HepG2 (cell line): Measurements from ENCODE around the gene MYO5A. TPM values are rescaled to one million over a fixed set of nuclear protein-coding genes. Genes with fewer than 3 reads are reported as not detected.

ENCODE experiments used
- ATAC-seq: fragments of 200-7000 bp; cut with Tn5 transposase; 3 replicates; pipeline ENCODE4 v1.9.1; 2020; ENCODE audit warnings: mild to moderate bottlenecking, moderate library complexity
- BruUV-seq: library from RNA; stranded (reverse); fragments of 400-500 nt; replicated peaks from 2 replicates; lab custom pipeline; 2021; lab: Mats Ljungman, UMichigan
- CTCF ChIA-PET: fragments of 300-600 bp; formaldehyde crosslinking; extraction: SDS; loops from one replicate; lab custom pipeline; 2021; ENCODE audit warnings: low total read pairs, inconsistent platforms, low intra/inter-chr PET ratio; lab: Yijun Ruan, JAX
- POLR2A ChIA-PET: fragments of 350-600 bp; sonication (Branson Sonifier 250); formaldehyde crosslinking; loops from one replicate; lab custom pipeline; 2020; ENCODE audit warnings: antibody characterized with exemption, inconsistent platforms; lab: Yijun Ruan, JAX
- DNase-seq: peaks from one replicate; pipeline ENCODE4 v3.0.0-alpha.2; 2015; ENCODE audit warnings: low spot score
- FAIRE-seq: peaks from 3 replicates; lab custom pipeline; 2011; peaks lifted over from hg19 to GRCh38; lab: Jason Lieb, UNC
- H2AFZ ChIP-seq: one replicate; pipeline ENCODE4 v1.6.1; 2011; ENCODE audit warnings: low read length, inconsistent platforms
- H3K27ac ChIP-seq: fragments of 300-600 bp; 3 replicates; pipeline ENCODE4 v1.8.0; 2011; ENCODE audit warnings: mixed run types, mild to moderate bottlenecking, mixed read lengths, low read length, inconsistent platforms; ENCODE audit not compliant: insufficient read depth; ENCODE audit errors: extremely low read length
- H3K27me3 ChIP-seq, 2 experiments: fragments of 200-600 bp in 1 of 2; 2 replicates in 1 of 2; 3 replicates in 1 of 2; pipeline versions ENCODE4 v1.6.0 to v1.8.0; 2011; ENCODE audit warnings: low read length in 2 of 2, mild to moderate bottlenecking in 2 of 2, moderate library complexity in 2 of 2, inconsistent platforms in 1 of 2; ENCODE audit not compliant: insufficient read depth in 2 of 2, control insufficient read depth in 1 of 2
- H3K36me3 ChIP-seq, 2 experiments: fragments of 200-600 bp in 1 of 2; replicated peaks in 1 of 2; 2 replicates in 1 of 2; 3 replicates in 1 of 2; pipeline versions ENCODE4 v1.5.1 to v1.8.0; 2011; ENCODE audit warnings: low read length in 2 of 2, inconsistent platforms in 1 of 2; ENCODE audit not compliant: insufficient read depth in 2 of 2, control insufficient read depth in 1 of 2
- H3K4me1 ChIP-seq: 2 replicates; pipeline ENCODE4 v1.5.1; 2012; ENCODE audit warnings: low read length, inconsistent platforms; ENCODE audit not compliant: insufficient read depth
- H3K4me2 ChIP-seq: 2 replicates; pipeline ENCODE4 v1.6.0; 2011; ENCODE audit warnings: low read depth, low read length, inconsistent platforms
- H3K4me3 ChIP-seq, 3 experiments: fragments of 200-600 bp in 1 of 3; sonication (generic), shearing (Covaris generic) in 1 of 3; replicated peaks in 1 of 3; 2 replicates each; pipeline ENCODE4 v1.5.1; 2011 to 2016; ENCODE audit warnings: low read length in 3 of 3, inconsistent platforms in 2 of 3, low read depth in 2 of 3, mild to moderate bottlenecking in 2 of 3, control low read depth in 1 of 3, mixed read lengths in 1 of 3; ENCODE audit not compliant: insufficient read depth in 1 of 3
- H3K79me2 ChIP-seq: one replicate; pipeline ENCODE4 v1.6.1; 2011; ENCODE audit warnings: low read length, inconsistent platforms; ENCODE audit not compliant: insufficient read depth
- H3K9ac ChIP-seq: 2 replicates; pipeline ENCODE4 v1.6.0; 2011; ENCODE audit warnings: mild to moderate bottlenecking, low read depth, low read length, inconsistent platforms; ENCODE audit not compliant: insufficient read depth
- H3K9me3 ChIP-seq: 2 replicates; pipeline ENCODE4 v1.5.1; 2012; ENCODE audit warnings: mild to moderate bottlenecking, low read length
- H4K20me1 ChIP-seq: 2 replicates; pipeline ENCODE4 v1.6.0; 2011; ENCODE audit warnings: inconsistent platforms, mild to moderate bottlenecking, low read length, moderate library complexity; ENCODE audit not compliant: insufficient read depth
- E2F1 ChIP-seq: sonication (generic); formaldehyde crosslinking; IDR thresholded peaks from 2 replicates; pipeline ENCODE4 v1.5.0; 2020; ENCODE audit warnings: missing genetic modification reagents
- GPN1 ChIP-seq: sonication (generic); formaldehyde crosslinking; IDR thresholded peaks from 2 replicates; pipeline ENCODE4 v1.5.1; 2020; ENCODE audit warnings: missing genetic modification reagents, borderline replicate concordance
- HNRNPLL ChIP-seq: fragments of 200-400 bp; formaldehyde crosslinking; IDR thresholded peaks from 2 replicates; pipeline ENCODE4 v1.6.1; 2017; ENCODE audit warnings: mild to moderate bottlenecking, low read depth, low read length; ENCODE audit not compliant: poor library complexity, severe bottlenecking
- HOMEZ ChIP-seq: IDR thresholded peaks from 2 replicates; pipeline ENCODE4 v1.6.1; 2016; ENCODE audit warnings: low read depth
- MEF2D ChIP-seq: sonication (generic); formaldehyde crosslinking; IDR thresholded peaks from 2 replicates; pipeline ENCODE4 v1.5.1; 2020; ENCODE audit warnings: mild to moderate bottlenecking, missing genetic modification reagents
- NCOA5 ChIP-seq: sonication (generic); formaldehyde crosslinking; IDR thresholded peaks from 2 replicates; pipeline ENCODE4 v1.4.0; 2020; ENCODE audit warnings: missing genetic modification reagents
- STAT5B ChIP-seq: sonication (generic); formaldehyde crosslinking; IDR thresholded peaks from 2 replicates; pipeline ENCODE4 v1.4.0; 2020; ENCODE audit warnings: missing genetic modification reagents
- TFDP1 ChIP-seq: IDR thresholded peaks from 2 replicates; pipeline ENCODE4 v1.6.1; 2016; ENCODE audit warnings: missing compliant biosample characterization, missing genetic modification reagents, borderline replicate concordance
- THAP8 ChIP-seq: sonication (generic); formaldehyde crosslinking; IDR thresholded peaks from 2 replicates; pipeline ENCODE4 v1.5.1; 2020; ENCODE audit warnings: missing genetic modification reagents, mild to moderate bottlenecking, borderline replicate concordance
- ZBTB7B ChIP-seq: sonication (generic); formaldehyde crosslinking; IDR thresholded peaks from 2 replicates; pipeline ENCODE4 v1.4.0; 2020; ENCODE audit warnings: missing genetic modification reagents
- ZFAT ChIP-seq: sonication (generic); formaldehyde crosslinking; conservative IDR thresholded peaks from 2 replicates; pipeline ENCODE4 v1.8.1; 2023; ENCODE audit warnings: missing genetic modification reagents, inconsistent platforms
- ZNF180 ChIP-seq: sonication (generic); formaldehyde crosslinking; IDR thresholded peaks from 2 replicates; pipeline ENCODE4 v1.4.0; 2020; ENCODE audit warnings: low read depth, missing genetic modification reagents, borderline replicate concordance
- ZNF232 ChIP-seq: sonication (generic); formaldehyde crosslinking; IDR thresholded peaks from 2 replicates; pipeline ENCODE4 v1.4.0; 2020; ENCODE audit warnings: missing genetic modification reagents, borderline replicate concordance
- ZNF256 ChIP-seq: sonication (generic); formaldehyde crosslinking; conservative IDR thresholded peaks from 2 replicates; pipeline ENCODE4 v1.4.0; 2020; ENCODE audit warnings: missing genetic modification reagents
- ZNF546 ChIP-seq: sonication (generic); formaldehyde crosslinking; conservative IDR thresholded peaks from 2 replicates; pipeline ENCODE4 v1.8.1; 2023; ENCODE audit warnings: mild to moderate bottlenecking, missing genetic modification reagents
- ZNF776 ChIP-seq: sonication (generic); formaldehyde crosslinking; IDR thresholded peaks from 2 replicates; pipeline ENCODE4 v1.4.0; 2020; ENCODE audit warnings: mild to moderate bottlenecking, missing genetic modification reagents
- WGBS: methylation state at CpG from one replicate; pipeline ENCODE4 v1.1.6; 2017; ENCODE audit warnings: low lambda C conversion rate; 5-methylcytosine and 5-hydroxymethylcytosine counted together
- in situ Hi-C: cut with HindIII; loops from 2 replicates; pipeline ENCODE4 v1.10.0; 2017; ENCODE audit warnings: low pct_unique_long_range_greater_than_20kb; ENCODE audit not compliant: extremely low pct_ligation_motif_present
- intact Hi-C: fragments of 100-400 bp; cut with micrococcal nuclease; formaldehyde crosslinking; loops from one replicate; pipeline ENCODE4 v1.10.0; 2022; ENCODE audit not compliant: unreplicated experiment
- polyA plus RNA-seq, 8 experiments: library from polyadenylated mRNA; depleted of rRNA in 3 of 8; stranded (reverse) in 7 of 8; unstranded in 1 of 8; fragments of >200 nt; fragmentation: Illumina TruSeq in 4 of 8; extraction: Trizol in 4 of 8; gene quantifications; 2 replicates each; pipeline versions ENCODE4 v1.2.1 to v1.2.3, GENCODE V29; 2011 to 2016; ENCODE audit warnings: low read depth in 4 of 8, missing spikeins in 1 of 8, mixed read lengths in 1 of 8; ENCODE audit not compliant: insufficient read depth in 1 of 8
- total RNA-seq, 5 experiments: library from RNA; depleted of rRNA; stranded (reverse); fragments of >200 nt; fragmentation: Illumina TruSeq; extraction: Trizol; gene quantifications; 2 replicates each; pipeline ENCODE4 v1.2.3, GENCODE V29; 2016; ENCODE audit warnings: low read depth in 1 of 5

The MYO5A gene
- total and polyA plus RNA-seq, 2 of the 13 experiments (the other 11 are each of a cell fraction or from before 2014, with no cell fraction given) = 2.8 to 4.8 TPM

- 0 out of 2 replicates have a peak, but pooled peaks have one; percentile 30 for TF ChIP-seq TFDP1 (CRISPR knock-in tag)
- TF ChIP-seq ZNF776 (CRISPR knock-in tag) = no peak
- TF ChIP-seq MEF2D (CRISPR knock-in tag) = peak; percentile 36; the same call in 1 of the 2 replicates
- TF ChIP-seq ZFAT (CRISPR knock-in tag) = no peak
- no peak for TF ChIP-seq ZNF546 (CRISPR knock-in tag)
- TF ChIP-seq ZNF232 = 0 out of 2 replicates have a peak, but pooled peaks have one; percentile 31
- TF ChIP-seq ZNF180 (CRISPR knock-in tag) = no peak
Observed at GRCh38 chr15:52281085-52282035, 247.3 kb downstream of the MYO5A start (continued).

GRCh38 chr15:52280326-52281084 lies 248.2 kb downstream of the MYO5A start:
- BruUV-seq = no TSS peak
- H3K36me3 ChIP-seq = peaks cover 15 to 46% of the 10 kb centered on the region in 2 experiments
- H3K9me3 ChIP-seq = no peaks in the 10 kb centered on the region
- no peak overlapping the region for H2AFZ ChIP-seq
- peak overlapping the region; percentile 75 for H3K27ac ChIP-seq
- POLR2A ChIA-PET = interaction anchor here (1.0 to 1.5 kb wide), 3 partner anchors 10 to 16 kb away, joined by 3 to 7 read pairs (median 5); partner anchors contain the start of gene MYO5C
- DNase-seq (peak; percentile 43), FAIRE-seq (no peak), ATAC-seq (peak; percentile 75)
- intact Hi-C loops = no loop called here
- no peaks in the 10 kb centered on the region for H4K20me1 ChIP-seq
- in situ Hi-C loops = no loop called here
- peaks cover 2% of the 10 kb centered on the region for H3K79me2 ChIP-seq
- peaks cover 40% of the 10 kb centered on the region for H3K4me1 ChIP-seq
- WGBS = 83% methylated on average over 10 of the region's 11 CpGs
- no peaks in the 10 kb centered on the region for H3K27me3 ChIP-seq
- peak overlapping the region; percentile 56 for H3K4me2 ChIP-seq
- CTCF ChIA-PET = no interaction called here
- peak overlapping the region in 1 of 3 experiments; percentile 4; a peak in 1 of 6 replicates for H3K4me3 ChIP-seq
- peak overlapping the region; percentile 4 for H3K9ac ChIP-seq
- no peak for TF ChIP-seq E2F1 (CRISPR knock-in tag)
- no peak for TF ChIP-seq NCOA5 (CRISPR knock-in tag)
- TF ChIP-seq HOMEZ (CRISPR knock-in tag) = peak; percentile 10; the same call in 1 of the 2 replicates
- TF ChIP-seq ZBTB7B (CRISPR knock-in tag) = 0 out of 2 replicates have a peak, but pooled peaks have one; percentile 42
- no peak for TF ChIP-seq HNRNPLL
- TF ChIP-seq STAT5B (CRISPR knock-in tag) = no peak
- 0 out of 2 replicates have a peak, but pooled peaks have one; percentile 4 for TF ChIP-seq ZNF256 (CRISPR knock-in tag)
- no peak for TF ChIP-seq THAP8 (CRISPR knock-in tag)
- no peak for TF ChIP-seq GPN1 (CRISPR knock-in tag)
